HG03064 (cell line): ENCODE data around the gene SLCO4C1.

Experiments used
- ATAC-seq: cut with Tn5 transposase; IDR thresholded peaks from one replicate; pipeline ENCODE4 v1.9.1; 2021; ENCODE audit warnings: low read depth; ENCODE audit not compliant: unreplicated experiment

Gene SLCO4C1

DNA sequence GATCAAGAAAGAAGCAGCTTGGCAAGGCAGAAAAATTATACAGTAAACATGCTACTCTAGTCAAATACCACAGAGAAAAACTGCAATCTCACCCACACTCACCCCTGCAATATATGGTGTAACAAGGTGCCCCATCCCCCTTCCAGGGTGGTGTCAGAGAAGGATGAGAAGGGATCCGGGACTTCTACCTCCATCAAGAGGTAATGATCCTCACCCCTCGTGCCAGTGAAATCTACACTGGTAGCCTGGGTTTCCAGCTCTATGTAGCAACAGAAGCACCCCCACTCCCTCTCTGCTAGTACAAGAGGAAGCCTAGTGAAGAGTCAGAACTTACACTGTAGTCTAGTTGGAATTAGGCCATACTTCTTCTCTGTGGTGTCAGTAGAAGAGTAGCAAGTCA is 18.9 kb downstream of the SLCO4C1 start:
- ATAC-seq: no peak

DNA sequence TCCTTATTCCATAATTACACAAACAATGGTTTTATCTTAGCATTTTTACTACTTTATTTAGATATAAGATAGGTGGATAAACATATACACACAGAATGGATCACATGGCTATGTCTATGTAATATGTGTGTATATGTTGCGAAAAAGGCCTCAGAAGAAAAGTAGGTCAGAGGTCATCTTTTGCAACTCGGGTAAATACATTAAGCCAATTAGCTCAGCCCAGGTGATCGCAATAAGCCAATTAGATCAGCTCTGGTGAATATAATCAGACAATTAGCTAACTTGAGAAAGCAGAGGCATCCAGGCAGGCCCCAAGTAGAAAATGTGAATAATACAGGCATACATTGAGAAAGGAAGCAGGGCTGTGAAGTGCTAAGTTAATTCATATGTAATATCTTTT is 24.3 kb downstream of the SLCO4C1 start:
- no peak for ATAC-seq

- no peak for ATAC-seq
Measured at GRCh38 chr5:102270036-102270435, 26.0 kb downstream of the SLCO4C1 start.

GRCh38 chr5:102262688-102263087 is 33.4 kb downstream of the SLCO4C1 start:
- ATAC-seq: no peak

GRCh38 chr5:102249381-102249780 is 46.7 kb downstream of the SLCO4C1 start:
- no peak for ATAC-seq

DNA sequence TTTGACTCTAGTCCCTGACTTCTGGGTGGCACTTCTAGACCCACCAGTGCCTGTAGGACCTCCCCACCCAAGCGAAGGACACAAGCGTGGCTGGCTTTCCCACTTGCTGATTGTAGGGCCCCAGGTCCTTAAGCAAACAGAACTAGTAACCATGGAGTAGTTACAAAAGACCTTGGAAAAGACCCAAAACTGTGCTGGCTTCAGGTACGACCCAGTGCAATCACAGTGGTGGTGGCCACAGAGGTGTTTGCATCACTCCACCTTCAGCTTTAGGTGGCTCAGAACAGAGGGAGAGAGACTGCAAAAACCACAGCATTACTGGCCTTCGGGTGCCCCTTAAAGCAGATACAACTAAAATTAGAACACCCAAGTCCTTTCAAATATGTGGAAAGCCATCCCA is 52.9 kb downstream of the SLCO4C1 start:
- ATAC-seq: no peak

GRCh38 chr5:102241809-102242421 is 54.2 kb downstream of the SLCO4C1 start:
- no peak for ATAC-seq

DNA sequence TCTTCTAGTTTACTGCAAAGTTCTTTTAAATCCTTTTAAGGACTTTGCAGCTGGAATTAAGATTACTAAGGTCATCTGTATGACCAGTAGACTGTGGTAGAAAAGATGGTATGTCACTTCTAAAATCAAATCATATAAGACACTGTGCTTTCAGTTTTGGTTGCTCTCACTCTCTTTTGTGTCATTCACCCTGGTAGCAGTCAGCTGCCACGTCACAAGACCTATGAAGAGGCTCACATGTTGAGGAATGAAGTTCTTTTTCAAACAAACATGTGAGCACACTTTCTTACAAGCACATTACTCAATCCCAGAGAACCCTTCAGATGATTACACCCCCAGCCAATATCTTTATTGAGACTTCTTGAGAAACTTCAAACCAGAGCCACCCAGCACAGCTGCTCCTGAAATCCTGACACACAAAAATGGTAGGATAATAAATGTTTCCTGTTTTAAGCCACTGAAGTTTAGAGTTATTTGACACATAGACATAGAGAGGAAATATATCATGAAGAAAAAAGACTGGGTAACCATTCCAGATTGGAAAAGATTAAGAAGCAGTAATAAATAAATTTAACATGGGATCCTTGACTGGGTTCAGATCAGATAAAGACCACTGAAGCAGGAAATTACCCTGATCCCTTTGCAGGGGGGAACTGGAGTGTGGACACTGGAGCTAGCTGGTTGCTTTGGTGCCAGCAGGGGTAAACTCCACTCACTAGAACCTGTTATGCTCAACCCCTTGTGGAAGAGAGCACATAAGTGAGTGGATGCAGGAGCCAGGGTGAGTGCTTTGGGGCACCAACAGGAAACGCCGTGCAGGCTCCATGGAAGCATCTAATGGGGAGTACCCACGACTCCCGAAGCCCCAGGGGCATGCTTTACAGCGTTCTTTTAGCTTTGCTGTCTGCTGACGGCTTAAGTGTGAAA is 64.1 kb downstream of the SLCO4C1 start:
- ATAC-seq: no peak

DNA sequence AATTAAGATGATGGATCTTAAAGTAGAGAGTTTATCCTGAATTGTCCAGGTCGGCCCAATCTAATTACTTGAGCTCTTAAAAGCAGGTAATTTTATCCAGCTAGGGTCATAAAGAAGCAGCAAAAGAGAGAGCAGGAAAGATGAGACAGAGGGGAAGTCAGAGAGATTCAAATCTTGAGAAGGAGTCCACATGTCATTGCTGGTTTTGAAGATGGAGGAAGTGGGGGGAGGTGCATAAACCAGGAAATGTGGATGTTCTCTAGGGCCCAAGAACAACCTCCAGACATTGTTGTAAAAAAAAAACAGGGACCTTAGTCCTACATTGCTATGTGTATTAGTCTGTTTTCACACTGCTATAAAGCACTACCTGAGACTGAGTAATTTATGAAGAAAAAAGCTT is 66.4 kb downstream of the SLCO4C1 start:
- ATAC-seq: no peak

- no peak for ATAC-seq
Measured at GRCh38 chr5:102226321-102226720, 69.8 kb downstream of the SLCO4C1 start.

DNA sequence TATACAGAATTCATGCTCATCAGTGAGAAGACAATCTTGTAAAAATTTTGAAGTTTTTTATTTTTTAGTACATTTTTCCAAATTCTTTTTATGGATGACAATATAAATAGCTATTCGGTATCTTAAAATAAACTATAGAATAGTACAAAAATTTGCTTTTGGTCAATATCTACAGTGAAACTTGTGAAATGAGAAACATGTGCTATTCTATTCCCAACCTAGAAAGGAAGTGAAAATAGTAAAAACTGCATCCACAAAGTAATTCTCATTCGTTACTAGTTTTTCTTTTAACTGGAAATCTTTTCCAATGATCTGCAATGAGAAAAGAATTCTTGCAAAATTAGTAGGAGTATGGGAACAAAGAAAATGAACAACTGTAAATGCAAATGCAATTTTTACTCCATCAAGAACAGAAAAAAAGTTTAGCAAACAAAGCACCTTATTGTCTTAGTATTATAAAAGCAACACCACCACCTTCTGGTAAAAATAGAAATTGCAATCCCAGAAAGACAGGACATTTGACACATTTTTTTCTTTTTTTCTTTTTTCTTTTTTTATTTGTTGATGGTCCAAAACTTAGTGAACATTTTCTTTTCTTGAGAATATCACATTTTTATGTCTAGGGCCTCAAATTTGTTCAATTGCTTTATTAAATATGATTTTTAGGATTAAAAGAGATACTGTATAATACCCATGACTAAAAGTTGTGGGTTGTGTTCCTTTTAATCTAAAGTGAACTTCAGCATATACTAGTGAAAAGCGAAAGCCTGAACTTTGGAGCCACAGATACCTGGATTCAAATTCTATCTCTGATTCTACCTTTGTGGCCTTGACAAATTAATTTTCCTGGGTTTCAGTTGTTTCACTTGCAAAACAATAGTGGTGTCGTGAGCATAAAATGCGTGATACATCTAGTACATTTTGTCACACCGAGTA is 72.3 kb downstream of the SLCO4C1 start:
- ATAC-seq: no peak

DNA sequence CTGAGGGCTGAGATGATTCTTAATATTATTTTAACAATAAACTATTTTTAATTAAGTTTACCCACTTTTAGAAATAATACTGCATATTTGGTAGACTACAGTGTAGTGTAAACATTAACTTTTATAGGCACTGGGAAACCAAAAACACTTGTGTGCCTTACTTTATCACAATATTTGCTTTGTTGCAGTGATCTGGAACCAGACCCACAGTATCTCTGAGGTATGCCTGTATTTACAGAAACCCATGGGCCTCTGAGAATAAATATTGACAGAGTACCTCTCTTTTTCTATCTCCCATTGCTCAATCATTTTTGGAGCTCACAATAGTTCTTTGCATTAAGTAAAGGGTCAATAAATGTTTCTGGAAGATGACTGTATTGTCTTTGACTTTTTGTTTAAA is 73.3 kb downstream of the SLCO4C1 start:
- no peak for ATAC-seq

DNA sequence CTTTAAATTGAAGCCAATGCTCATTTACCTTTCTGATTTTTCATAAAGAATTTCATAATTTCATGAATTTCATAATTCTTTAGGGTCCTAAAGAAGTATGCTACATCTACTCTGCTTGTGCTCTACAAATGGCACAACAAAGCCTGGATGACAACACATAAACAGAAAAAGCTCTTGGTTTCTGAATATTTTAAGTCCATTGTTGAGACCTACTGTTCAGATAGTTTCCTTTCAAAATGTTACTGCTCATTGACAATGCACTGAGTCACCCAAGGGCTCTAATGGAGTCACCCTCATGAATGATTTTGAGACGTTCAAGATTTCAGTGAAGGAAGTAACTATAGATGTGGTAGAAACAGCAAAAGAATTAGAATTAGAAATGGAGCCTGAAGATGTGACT is 74.1 kb downstream of the SLCO4C1 start:
- ATAC-seq: no peak

GRCh38 chr5:102218159-102218558 is 77.9 kb downstream of the SLCO4C1 start:
- ATAC-seq: no peak

GRCh38 chr5:102216678-102217077 is 79.4 kb downstream of the SLCO4C1 start:
- no peak for ATAC-seq

DNA sequence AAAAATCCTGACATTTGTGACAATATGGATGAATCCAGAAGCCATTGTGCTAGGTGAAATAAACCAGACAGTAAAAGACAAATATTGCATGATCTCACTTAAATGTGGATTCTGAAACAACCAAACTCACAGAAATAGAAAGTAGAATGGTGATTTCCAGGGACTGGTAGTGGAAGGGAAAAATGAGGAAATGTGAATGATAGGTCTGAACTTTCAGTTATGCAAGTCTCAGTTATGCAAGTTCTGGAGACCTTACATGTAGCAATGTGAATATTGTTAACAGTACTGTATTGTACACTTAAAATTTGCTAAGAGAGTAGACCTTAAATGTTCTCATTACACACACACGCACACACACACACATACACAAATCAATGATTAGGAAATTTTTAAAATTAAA is 84.9 kb downstream of the SLCO4C1 start:
- no peak for ATAC-seq

GRCh38 chr5:102200861-102201260 is 95.2 kb downstream of the SLCO4C1 start:
- no peak for ATAC-seq

DNA sequence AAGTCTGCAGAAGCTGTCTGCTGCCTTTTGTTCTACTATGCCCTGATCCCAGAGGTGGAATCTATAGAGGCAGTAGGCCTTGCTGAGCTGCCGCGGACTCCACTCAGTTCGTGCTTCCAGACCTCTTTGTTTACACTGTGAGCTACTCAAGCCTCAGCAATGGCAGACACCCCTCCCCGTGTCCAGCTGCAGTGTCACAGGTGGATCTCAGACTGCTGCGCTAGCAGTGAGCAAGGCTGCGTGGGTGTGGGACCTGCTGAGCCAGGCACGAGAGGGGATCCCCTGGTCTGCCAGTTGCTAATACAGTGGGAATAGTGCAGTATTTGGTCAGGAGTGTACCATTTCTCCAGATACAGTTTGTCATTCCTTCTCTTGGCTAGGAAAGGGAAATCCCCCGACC is 99.6 kb downstream of the SLCO4C1 start:
- ATAC-seq: no peak
